GM18873 (cell line): ENCODE results near the gene SPDYE4.

Experiments used
- ATAC-seq: cut with Tn5 transposase; IDR thresholded peaks from one replicate; pipeline ENCODE4 v1.9.1; 2021; ENCODE audit warnings: mild to moderate bottlenecking, moderate library complexity, moderate number of reproducible peaks; ENCODE audit not compliant: unreplicated experiment, low FRiP score

The SPDYE4 gene

GRCh38 chr17:8785547-8786413, 27.4 kb upstream of the SPDYE4 start:
- ATAC-seq = no peak

- ATAC-seq = no peak
Observed at GRCh38 chr17:8782176-8782575, 23.8 kb upstream of the SPDYE4 start.

- ATAC-seq = no peak
Observed at GRCh38 chr17:8781776-8782175, 23.4 kb upstream of the SPDYE4 start.

GRCh38 chr17:8776881-8777280, 18.5 kb upstream of the SPDYE4 start:
- no peak for ATAC-seq

- ATAC-seq = no peak
Observed at GRCh38 chr17:8776248-8776647, 17.9 kb upstream of the SPDYE4 start.

- no peak for ATAC-seq
Observed at GRCh38 chr17:8766731-8767130, 8.4 kb upstream of the SPDYE4 start.

- no peak for ATAC-seq
Observed at GRCh38 chr17:8762012-8762411, 3.7 kb upstream of the SPDYE4 start.

GRCh38 chr17:8757189-8757588, 1.2 kb downstream of the SPDYE4 start:
- ATAC-seq = no peak

- no peak for ATAC-seq
Observed at GRCh38 chr17:8755590-8756255, 2.6 kb downstream of the SPDYE4 start.

- no peak for ATAC-seq
Observed at GRCh38 chr17:8754890-8755289, 3.5 kb downstream of the SPDYE4 start.

- ATAC-seq = no peak
Observed at GRCh38 chr17:8753976-8754440, 4.3 kb downstream of the SPDYE4 start.

- ATAC-seq = no peak
Observed at GRCh38 chr17:8753136-8753975, 5.0 kb downstream of the SPDYE4 start.

- ATAC-seq = no peak
Observed at GRCh38 chr17:8749616-8750015, 8.7 kb downstream of the SPDYE4 start.

GRCh38 chr17:8747742-8748141, 10.6 kb downstream of the SPDYE4 start:
- no peak for ATAC-seq

GRCh38 chr17:8746501-8747236, 11.7 kb downstream of the SPDYE4 start:
- no peak for ATAC-seq

GRCh38 chr17:8745586-8746500, 12.5 kb downstream of the SPDYE4 start:
- ATAC-seq = no peak

- ATAC-seq = no peak
Observed at GRCh38 chr17:8744086-8744785, 14.1 kb downstream of the SPDYE4 start.

GRCh38 chr17:8742819-8743218, 15.5 kb downstream of the SPDYE4 start:
- ATAC-seq = no peak

- ATAC-seq = no peak
Observed at GRCh38 chr17:8742274-8742673, 16.1 kb downstream of the SPDYE4 start.
